WTC11 (cell line): Measurements from ENCODE around the gene ATP9B.

Experiments
- NFYB ChIP-seq: sonication (generic); formaldehyde crosslinking; conservative IDR thresholded peaks from 2 replicates; pipeline ENCODE4 v1.8.0; 2022; ENCODE audit warnings: low read depth, missing genetic modification reagents
- RELA ChIP-seq: sonication (generic); formaldehyde crosslinking; IDR thresholded peaks from 2 replicates; pipeline ENCODE4 v1.8.1; 2022; ENCODE audit warnings: missing genetic modification reagents, mild to moderate bottlenecking, borderline replicate concordance
- SP1 ChIP-seq: sonication (generic); formaldehyde crosslinking; conservative IDR thresholded peaks from 2 replicates; pipeline ENCODE4 v1.8.1; 2022; ENCODE audit warnings: missing genetic modification reagents
- ZNF416 ChIP-seq: fragments of 250-450 bp; sonication (Bioruptor Pico); IDR thresholded peaks from 2 replicates; pipeline ENCODE4 v1.9.0; 2021; ENCODE audit warnings: mild to moderate bottlenecking, inconsistent platforms
- TF ChIP-seq, protein P1 (sequence below): fragments of 200-600 bp; IDR thresholded peaks from 2 replicates; pipeline ENCODE4 v1.8.0; 2022; ENCODE audit warnings: antibody characterized with exemption
- TF ChIP-seq, protein P2 (sequence below): sonication (generic); formaldehyde crosslinking; IDR thresholded peaks from 2 replicates; pipeline ENCODE4 v1.8.1; 2023; ENCODE audit warnings: mild to moderate bottlenecking, missing genetic modification reagents, moderate library complexity
- TF ChIP-seq, protein P3 (sequence below): sonication (generic); formaldehyde crosslinking; IDR thresholded peaks from 2 replicates; pipeline ENCODE4 v1.8.1; 2022; ENCODE audit warnings: mild to moderate bottlenecking, missing genetic modification reagents, moderate library complexity, borderline replicate concordance
- TF ChIP-seq, protein P4 (sequence below): sonication (generic); formaldehyde crosslinking; conservative IDR thresholded peaks from 2 replicates; pipeline ENCODE4 v1.8.1; 2022; ENCODE audit warnings: mild to moderate bottlenecking, missing genetic modification reagents

DNA sequence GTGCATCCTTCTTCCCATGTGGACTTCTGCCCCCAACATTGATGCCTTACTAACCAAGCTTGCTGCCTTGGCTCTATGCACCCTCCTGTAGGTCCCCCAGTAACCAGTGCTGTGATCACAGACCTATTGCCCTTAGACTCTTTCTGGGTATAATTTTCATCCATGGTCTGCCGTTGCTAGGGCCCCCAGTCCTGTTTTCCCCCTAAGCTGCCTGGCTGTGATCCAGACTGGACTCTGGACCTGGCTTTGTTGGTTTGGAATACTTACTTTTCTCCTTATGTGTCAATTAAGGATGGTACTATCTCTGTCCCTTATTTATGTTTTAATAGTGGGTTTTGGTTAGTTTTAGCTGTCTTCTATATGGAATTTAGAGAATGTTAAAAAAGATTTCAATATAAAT lies 26.0 kb downstream of the ATP9B start:
- TF ChIP-seq NFYB (CRISPR knock-in tag) (no peak), SP1 (CRISPR knock-in tag) (no peak), RELA (no peak), ZNF416 (CRISPR knock-in tag) (no peak)
- TF ChIP-seq, protein P1, sequence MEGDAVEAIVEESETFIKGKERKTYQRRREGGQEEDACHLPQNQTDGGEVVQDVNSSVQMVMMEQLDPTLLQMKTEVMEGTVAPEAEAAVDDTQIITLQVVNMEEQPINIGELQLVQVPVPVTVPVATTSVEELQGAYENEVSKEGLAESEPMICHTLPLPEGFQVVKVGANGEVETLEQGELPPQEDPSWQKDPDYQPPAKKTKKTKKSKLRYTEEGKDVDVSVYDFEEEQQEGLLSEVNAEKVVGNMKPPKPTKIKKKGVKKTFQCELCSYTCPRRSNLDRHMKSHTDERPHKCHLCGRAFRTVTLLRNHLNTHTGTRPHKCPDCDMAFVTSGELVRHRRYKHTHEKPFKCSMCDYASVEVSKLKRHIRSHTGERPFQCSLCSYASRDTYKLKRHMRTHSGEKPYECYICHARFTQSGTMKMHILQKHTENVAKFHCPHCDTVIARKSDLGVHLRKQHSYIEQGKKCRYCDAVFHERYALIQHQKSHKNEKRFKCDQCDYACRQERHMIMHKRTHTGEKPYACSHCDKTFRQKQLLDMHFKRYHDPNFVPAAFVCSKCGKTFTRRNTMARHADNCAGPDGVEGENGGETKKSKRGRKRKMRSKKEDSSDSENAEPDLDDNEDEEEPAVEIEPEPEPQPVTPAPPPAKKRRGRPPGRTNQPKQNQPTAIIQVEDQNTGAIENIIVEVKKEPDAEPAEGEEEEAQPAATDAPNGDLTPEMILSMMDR, result no peak
- TF ChIP-seq, protein P2, sequence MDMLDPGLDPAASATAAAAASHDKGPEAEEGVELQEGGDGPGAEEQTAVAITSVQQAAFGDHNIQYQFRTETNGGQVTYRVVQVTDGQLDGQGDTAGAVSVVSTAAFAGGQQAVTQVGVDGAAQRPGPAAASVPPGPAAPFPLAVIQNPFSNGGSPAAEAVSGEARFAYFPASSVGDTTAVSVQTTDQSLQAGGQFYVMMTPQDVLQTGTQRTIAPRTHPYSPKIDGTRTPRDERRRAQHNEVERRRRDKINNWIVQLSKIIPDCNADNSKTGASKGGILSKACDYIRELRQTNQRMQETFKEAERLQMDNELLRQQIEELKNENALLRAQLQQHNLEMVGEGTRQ, result no peak
- TF ChIP-seq, protein P3, sequence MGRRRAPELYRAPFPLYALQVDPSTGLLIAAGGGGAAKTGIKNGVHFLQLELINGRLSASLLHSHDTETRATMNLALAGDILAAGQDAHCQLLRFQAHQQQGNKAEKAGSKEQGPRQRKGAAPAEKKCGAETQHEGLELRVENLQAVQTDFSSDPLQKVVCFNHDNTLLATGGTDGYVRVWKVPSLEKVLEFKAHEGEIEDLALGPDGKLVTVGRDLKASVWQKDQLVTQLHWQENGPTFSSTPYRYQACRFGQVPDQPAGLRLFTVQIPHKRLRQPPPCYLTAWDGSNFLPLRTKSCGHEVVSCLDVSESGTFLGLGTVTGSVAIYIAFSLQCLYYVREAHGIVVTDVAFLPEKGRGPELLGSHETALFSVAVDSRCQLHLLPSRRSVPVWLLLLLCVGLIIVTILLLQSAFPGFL, result no peak
- TF ChIP-seq, protein P4, sequence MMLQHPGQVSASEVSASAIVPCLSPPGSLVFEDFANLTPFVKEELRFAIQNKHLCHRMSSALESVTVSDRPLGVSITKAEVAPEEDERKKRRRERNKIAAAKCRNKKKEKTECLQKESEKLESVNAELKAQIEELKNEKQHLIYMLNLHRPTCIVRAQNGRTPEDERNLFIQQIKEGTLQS (CRISPR knock-in tag), result no peak
